OCI-M2 (cell line): Measurements from ENCODE around the gene CFAP58.

Experiments
- DNase-seq: peaks from one replicate; lab custom pipeline; 2025; ENCODE audit not compliant: unreplicated experiment; lab: John Stamatoyannopoulos, UW

The CFAP58 gene

DNA sequence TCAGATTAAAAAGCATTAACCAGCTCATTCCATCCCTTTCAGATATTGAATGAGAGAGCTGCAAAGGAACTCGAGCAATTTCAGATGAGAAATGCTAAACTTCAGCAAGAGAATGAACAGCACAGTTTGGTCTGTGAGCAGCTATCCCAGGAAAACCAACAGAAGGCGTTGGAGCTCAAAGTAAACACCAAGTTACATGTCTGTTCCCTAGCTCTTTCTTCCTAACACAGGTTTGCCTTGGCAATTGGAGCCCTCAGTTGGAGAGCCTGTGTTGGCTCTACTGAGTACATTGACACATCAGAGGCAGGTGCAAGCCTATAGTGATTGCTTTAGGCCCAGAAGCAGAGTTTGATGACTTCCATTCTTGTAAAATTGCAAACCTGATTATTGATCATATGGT lies 14.7 kb downstream of the CFAP58 start:
- no peak for DNase-seq

DNA sequence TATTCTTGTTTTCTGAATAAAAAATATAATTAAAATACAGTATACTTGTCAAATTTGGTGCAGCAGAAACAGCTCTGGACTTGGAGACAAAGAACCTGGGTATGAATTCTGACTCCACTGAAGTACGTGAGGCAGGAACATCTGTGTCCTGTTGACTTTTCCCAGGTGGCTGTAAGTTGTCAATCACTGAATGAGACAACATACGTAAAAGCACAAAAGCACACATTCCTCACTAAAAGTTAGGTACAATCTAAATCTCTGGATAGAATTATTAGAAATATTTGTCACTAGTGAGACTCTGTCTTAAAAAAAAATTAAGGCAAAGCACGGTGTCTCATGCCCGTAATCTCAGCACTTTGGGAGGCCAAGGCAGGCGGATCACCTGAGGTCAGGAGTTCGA lies 18.1 kb downstream of the CFAP58 start:
- DNase-seq, result no peak

GRCh38 chr10:104374591-104374990 lies 21.0 kb downstream of the CFAP58 start:
- DNase-seq, result no peak

DNA sequence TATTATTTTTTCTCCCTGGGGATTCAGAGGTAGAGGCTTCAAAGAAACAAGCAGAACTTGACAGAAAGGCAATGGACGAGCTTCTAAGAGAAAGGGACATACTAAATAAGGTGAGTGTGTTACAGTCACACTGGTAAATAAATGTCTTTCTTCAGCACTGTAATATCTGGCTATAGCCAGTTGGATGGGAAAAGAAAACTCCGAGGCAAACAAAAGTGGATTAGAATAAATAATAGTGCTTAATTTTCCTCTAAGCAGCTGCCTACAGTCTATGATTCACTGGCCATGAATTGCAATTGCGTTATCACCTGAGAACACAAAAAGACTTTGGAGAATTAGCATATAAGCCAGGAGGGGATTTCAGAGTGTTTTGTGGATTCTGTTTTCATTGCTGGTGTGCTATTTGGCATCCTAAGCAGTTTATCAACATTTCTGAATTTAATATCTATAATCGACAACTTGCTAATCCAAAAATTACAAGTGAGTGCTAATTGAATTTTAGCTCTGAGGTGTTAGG lies 23.2 kb downstream of the CFAP58 start:
- DNase-seq, result no peak

GRCh38 chr10:104380336-104380735 lies 26.7 kb downstream of the CFAP58 start:
- no peak for DNase-seq

GRCh38 chr10:104387130-104387888 lies 33.7 kb downstream of the CFAP58 start:
- DNase-seq, result no peak

DNA sequence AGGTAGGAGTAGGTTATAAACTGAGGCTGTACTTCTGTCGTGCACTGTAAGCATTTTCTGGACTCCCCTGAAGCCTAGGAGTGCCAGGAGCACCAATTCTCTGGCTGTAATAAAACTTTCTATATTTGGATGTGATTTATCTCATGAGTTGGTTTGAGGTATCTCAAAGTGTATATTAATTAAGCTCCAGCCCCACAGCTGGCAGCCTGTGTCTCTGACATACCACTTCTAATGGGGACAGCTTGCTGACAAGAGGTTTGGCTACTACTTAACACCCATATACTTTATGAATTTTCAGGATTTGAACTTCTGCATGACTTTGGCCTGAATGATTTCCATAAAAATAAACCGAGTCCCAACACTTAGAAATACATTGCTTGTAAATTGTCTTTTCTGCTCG lies 35.2 kb downstream of the CFAP58 start:
- no peak for DNase-seq

DNA sequence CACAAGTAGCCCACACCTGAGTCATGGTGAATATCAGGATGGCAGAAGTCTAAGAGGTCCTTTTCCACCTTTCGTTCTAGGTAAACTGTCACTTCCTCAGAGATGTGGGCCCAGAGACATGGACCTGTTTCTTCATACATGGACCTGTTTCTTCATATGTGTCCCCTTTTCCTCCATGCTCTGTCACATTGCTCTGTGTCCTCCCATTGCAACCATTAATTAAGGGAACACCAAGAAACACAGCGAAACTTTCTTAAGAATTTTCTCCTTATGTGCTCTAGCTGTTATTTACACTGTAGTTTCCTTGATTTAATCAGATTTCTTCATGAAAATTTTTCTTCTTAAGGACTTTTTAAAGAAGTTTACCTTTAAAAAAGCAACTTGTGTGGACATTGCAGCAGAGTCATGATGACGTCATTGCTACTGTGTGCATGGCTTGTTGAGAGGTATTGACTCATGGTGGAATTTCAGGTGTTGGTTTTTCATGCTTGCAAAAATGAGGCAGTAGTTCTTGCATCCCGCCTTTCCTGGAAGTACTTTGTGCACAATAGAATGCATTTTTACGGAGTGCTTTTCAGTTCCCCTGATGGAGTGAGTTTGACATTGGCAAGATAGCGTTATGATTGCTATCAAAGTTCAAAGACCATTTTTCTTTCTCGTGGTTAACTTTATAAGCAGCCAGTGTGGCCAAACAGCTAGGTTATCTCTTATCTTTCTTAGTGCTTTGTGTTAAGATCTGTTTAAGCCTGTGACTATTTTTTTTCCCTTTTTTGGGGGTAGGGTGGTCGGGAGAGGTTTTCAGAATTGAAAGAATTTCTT lies 37.7 kb downstream of the CFAP58 start:
- DNase-seq, result no peak

DNA sequence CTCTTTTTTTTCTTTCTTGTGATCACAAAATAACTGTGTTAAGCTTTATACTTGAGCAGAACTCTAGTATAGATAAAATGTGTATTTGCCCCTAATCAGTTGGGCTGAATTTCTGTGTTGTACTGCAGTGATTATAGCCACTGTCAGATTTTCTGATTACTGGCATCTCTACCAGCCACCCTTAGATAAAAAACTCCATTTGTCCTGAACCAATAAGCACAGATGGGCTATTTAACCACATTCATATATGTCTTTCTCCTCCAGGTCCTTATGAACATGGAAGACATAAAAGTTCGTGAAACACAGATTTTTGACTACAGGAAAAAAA lies 38.3 kb downstream of the CFAP58 start:
- DNase-seq, result no peak

GRCh38 chr10:104393387-104393786 lies 39.8 kb downstream of the CFAP58 start:
- no peak for DNase-seq

- no peak for DNase-seq
Observed at GRCh38 chr10:104396581-104396980, 42.9 kb downstream of the CFAP58 start.

GRCh38 chr10:104403636-104404035 lies 50.0 kb downstream of the CFAP58 start:
- DNase-seq, result no peak

DNA sequence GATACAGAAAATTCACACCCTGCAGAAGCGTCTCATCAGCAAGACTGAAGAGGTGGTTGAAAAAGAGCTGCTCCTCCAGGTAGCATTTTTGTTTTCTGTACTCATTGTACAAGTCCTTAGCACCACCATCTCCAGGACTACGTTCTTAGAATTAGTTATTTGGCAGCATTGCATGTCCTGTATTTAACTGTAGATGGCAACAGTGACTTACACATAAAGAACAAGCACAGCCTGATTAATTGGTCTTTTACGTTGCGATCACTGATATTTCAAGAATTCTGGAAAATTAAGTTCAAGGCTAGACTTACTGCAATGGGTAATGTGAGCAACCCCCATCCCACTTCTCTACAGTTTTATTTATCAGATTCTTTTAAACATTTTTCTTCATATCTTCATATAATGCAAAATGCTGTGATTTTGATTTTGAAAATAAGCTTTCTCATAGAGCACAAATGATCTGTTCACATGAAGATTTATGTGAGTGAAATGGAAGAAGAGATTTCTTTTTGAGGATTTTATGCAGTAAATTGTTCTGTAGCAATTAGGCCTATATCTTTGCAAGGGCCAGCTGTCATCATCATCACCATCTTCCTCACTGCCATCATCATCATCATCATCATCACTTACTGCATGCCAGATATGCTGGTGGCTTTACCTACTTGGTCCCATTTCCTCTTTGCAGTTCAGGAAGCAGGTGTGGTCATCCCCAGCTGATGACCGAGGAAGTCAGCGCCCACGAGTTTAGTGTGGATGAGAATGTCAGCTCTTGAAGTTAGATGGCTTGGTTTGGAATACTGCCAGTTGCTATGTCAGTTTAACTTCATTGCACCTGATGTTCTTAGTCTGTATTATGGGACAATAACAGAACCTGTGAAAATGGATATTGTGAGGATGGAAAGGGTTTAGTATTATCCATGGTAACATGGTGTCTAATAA lies 53.4 kb downstream of the CFAP58 start:
- DNase-seq, result no peak

DNA sequence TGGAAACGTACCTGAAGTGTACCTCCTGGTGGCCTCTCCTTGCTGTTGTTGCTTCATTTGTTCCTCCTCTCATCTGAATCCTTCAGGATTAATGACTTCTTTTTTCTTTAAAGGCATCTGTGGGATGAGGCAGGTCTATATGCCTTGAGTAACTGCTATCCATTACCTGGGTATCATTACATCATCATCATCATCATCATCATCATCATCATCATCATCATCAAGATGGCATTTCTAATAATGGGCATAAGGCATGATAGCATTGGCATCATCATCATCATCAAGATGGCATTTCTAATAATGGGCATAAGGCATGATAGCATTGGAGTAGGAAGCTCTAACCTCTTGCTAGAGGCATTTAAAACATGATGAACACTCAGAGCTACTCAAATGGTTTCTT lies 59.9 kb downstream of the CFAP58 start:
- no peak for DNase-seq

- no peak for DNase-seq
Observed at GRCh38 chr10:104415526-104416165, 62.0 kb downstream of the CFAP58 start.

- no peak for DNase-seq
Observed at GRCh38 chr10:104416851-104417250, 63.2 kb downstream of the CFAP58 start.

DNA sequence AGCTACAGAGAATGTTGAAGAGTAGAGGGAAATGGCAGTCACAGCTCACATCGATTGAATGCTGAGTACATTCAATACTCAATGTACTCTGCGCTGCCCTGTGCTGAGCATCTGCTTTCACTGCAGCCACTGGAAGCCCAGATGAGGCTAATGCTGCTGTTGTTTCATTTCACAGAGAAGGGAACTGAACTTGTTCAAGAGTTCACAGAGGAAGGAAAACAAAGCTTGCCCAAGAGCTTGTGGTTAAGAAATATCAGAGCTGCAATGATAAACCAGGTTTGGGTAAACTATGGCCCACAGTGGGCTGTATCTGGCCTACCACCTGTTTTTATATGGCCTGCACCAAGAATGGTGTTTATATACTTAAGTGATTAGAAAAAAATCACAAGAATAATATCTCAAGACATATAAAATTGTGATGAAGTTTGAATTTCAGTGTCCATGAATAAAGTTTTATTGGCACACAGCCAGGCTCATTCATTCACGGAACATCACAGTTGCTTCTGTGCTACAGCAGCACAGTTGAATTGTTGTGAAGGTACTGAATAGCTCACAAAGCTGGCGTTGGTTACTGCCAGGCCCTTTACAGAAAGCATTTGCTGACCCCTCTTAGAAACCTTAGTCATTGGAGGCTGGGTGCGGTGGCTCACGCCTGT lies 64.1 kb downstream of the CFAP58 start:
- DNase-seq, result no peak

DNA sequence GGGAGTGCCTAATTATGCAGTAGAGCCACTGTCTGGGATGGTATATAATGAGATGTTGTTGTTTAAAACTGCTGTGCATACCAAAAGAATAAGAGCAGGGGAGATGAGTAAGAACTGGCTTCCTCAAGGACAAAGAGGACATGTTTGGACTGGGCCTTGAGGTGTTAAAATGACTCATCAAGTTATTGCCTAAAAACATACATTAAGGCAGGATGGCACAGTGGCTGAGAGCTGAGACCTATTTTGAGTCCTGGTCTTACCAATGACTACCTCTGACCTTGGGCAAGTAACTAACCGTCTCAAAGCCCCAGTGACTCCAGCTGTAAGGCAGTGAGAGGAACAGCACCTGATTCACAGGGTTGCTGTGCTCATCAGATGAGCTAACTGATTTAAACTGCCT lies 71.1 kb downstream of the CFAP58 start:
- DNase-seq, result no peak

- no peak for DNase-seq
Observed at GRCh38 chr10:104427989-104428388, 74.4 kb downstream of the CFAP58 start.

- no peak for DNase-seq
Observed at GRCh38 chr10:104429846-104430245, 76.2 kb downstream of the CFAP58 start.
